Measurements from ENCODE around the gene C15orf39.

C15orf39 gene

GRCh38 chr15:75229191-75230015 is 27.7 kb downstream of the C15orf39 start:
- peak; percentile 10 for DNase-seq (ENCODE audit: low read depth)
- no peak overlapping the region for H3K4me3 ChIP-seq (ENCODE audit: low read depth, low read length)
- TF ChIP-seq CTCF (conservative IDR thresholded peaks at IDR 0.05; ENCODE audit: low read depth, low read length) = no peak

GRCh38 chr15:75230016-75230343 is 28.3 kb downstream of the C15orf39 start:
- DNase-seq (ENCODE audit: low read depth) = no peak
- no peak for TF ChIP-seq CTCF (conservative IDR thresholded peaks at IDR 0.05; ENCODE audit: low read depth, low read length)
- no peak overlapping the region for H3K4me3 ChIP-seq (ENCODE audit: low read depth, low read length)

GRCh38 chr15:75230551-75231371 is 29.1 kb downstream of the C15orf39 start:
- no peak overlapping the region for H3K4me3 ChIP-seq (ENCODE audit: low read depth, low read length)
- DNase-seq (ENCODE audit: low read depth) = no peak
- no peak for TF ChIP-seq CTCF (conservative IDR thresholded peaks at IDR 0.05; ENCODE audit: low read depth, low read length)

- no peak overlapping the region for H3K4me3 ChIP-seq (ENCODE audit: low read depth, low read length)
- no peak for DNase-seq (ENCODE audit: low read depth)
- TF ChIP-seq CTCF (conservative IDR thresholded peaks at IDR 0.05; ENCODE audit: low read depth, low read length) = no peak
Measured at GRCh38 chr15:75231836-75232235, 30.2 kb downstream of the C15orf39 start.

DNA sequence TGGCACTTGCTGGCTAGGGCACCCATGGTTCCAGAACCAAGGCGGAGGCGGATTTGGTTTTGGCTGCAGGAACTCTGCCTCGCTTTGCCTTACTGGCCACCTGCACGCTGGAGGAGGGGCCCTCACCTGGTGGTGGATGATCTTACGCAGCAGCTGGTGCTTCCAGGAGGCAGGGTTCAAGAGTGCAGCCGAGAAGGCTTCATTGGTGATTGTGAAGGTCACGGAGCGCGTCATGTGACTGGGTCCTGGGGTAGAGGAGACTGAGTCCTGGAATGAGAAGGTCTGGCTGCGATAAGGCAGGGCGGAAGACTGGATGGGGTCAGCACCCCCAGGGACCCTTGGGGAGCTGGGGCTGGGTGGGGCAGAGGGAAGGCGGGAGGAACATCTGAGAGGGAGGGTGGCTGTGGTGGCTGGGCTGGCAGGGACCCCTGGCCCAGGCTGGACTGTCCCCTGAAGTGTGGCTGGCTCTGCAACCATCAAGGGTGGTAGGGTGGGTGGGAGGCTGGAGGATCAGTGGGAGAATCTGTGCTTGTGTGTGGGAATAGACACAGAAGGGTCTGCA is 30.7 kb downstream of the C15orf39 start:
- no peak for DNase-seq (ENCODE audit: low read depth)
- no peak overlapping the region for H3K4me3 ChIP-seq (ENCODE audit: low read depth, low read length)
- TF ChIP-seq CTCF (conservative IDR thresholded peaks at IDR 0.05; ENCODE audit: low read depth, low read length) = no peak

GRCh38 chr15:75232826-75233503 is 31.3 kb downstream of the C15orf39 start:
- H3K4me3 ChIP-seq (ENCODE audit: low read depth, low read length) = no peak overlapping the region
- TF ChIP-seq CTCF (conservative IDR thresholded peaks at IDR 0.05; ENCODE audit: low read depth, low read length) = no peak
- no peak for DNase-seq (ENCODE audit: low read depth)
